HCT116 (cell line): ENCODE data around the gene EHMT1. TPM values are rescaled to one million over a fixed set of nuclear protein-coding genes. Genes with fewer than 3 reads are reported as not detected.

Experiments
- CBX3 ChIP-seq: IDR thresholded peaks from 2 replicates; pipeline ENCODE4 v1.6.1; 2012; ENCODE audit warnings: low read depth
- ELF1 ChIP-seq: IDR thresholded peaks from 2 replicates; pipeline ENCODE4 v1.6.1; 2012; ENCODE audit warnings: low read depth, borderline replicate concordance
- EZH2 ChIP-seq: fragments of 200-600 bp; sonication (generic); IDR thresholded peaks from 2 replicates; pipeline ENCODE4 v1.6.1; 2017; ENCODE audit warnings: antibody characterized with exemption, mixed run types
- JUND ChIP-seq: IDR thresholded peaks from 2 replicates; pipeline ENCODE4 v1.6.1; 2012
- SIN3A ChIP-seq: IDR thresholded peaks from 2 replicates; pipeline ENCODE4 v1.6.1; 2012; ENCODE audit warnings: low read depth
- SP1 ChIP-seq: IDR thresholded peaks from 2 replicates; pipeline ENCODE4 v1.6.1; 2012; ENCODE audit warnings: low read depth
- SRF ChIP-seq: IDR thresholded peaks from 2 replicates; pipeline ENCODE4 v1.6.1; 2012; ENCODE audit warnings: low read depth
- YY1 ChIP-seq: IDR thresholded peaks from 2 replicates; pipeline ENCODE4 v1.6.1; 2011; ENCODE audit warnings: low read length, low read depth, moderate library complexity, mild to moderate bottlenecking; ENCODE audit not compliant: insufficient replicate concordance; ENCODE audit errors: extremely low read depth
- ZBTB33 ChIP-seq: IDR thresholded peaks from 2 replicates; pipeline ENCODE4 v1.6.1; 2011; ENCODE audit warnings: mild to moderate bottlenecking, low read length, moderate library complexity; ENCODE audit not compliant: insufficient replicate concordance; ENCODE audit errors: extremely low read depth
- ZFX ChIP-seq: fragments of 450-650 bp; IDR thresholded peaks from 2 replicates; pipeline ENCODE4 v1.6.1; 2017
- total RNA-seq: library from RNA; stranded (reverse); gene quantifications from one replicate; pipeline ENCODE4 v1.2.1, GENCODE V29; 2021; ENCODE audit not compliant: unreplicated experiment
- TF ChIP-seq, protein P1 (sequence below), 3 experiments: fragments of 200-600 bp in 1 of 3; sonication (generic) in 1 of 3; IDR thresholded peaks in 2 of 3; conservative IDR thresholded peaks in 1 of 3; 2 replicates each; pipeline ENCODE4 v1.5.1; 2012 to 2017; ENCODE audit warnings: low read depth in 2 of 3, low read length in 2 of 3, antibody characterized with exemption in 1 of 3, borderline replicate concordance in 1 of 3, control low read depth in 1 of 3, mild to moderate bottlenecking in 1 of 3, mixed read lengths in 1 of 3, mixed run types in 1 of 3, moderate library complexity in 1 of 3; ENCODE audit not compliant: insufficient read depth in 1 of 3
- TF ChIP-seq, protein P2 (sequence below): IDR thresholded peaks from 2 replicates; pipeline ENCODE4 v1.6.1; 2012

EHMT1 gene
- total RNA-seq, 1 experiment from 2014 or later, result 86.1 TPM

DNA sequence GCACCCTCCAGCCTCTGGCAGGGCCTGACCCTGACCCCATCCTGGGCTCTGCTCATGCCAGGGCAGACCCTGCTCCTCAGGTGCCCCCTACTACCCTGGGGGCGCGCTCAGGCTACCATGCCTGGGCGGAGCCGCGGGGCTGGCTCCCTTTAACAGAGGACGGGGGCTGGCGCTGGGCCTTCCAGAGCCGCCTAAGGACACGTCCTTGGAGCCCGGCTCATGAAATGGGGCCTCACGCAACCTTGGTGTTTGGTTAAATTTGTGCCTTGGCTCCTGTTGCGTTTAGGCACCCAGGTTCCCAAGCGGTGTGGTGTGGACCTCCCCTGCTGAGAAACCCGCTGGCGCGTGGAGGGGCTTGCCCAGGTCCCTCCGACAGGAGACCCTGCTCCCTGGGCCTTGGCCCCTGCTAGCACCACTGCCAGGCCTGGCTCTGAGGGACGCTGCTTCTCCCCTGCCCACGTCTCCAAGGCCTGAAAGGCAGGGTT lies 3.4 kb upstream of the EHMT1 start (continued):
- TF ChIP-seq, protein P1, sequence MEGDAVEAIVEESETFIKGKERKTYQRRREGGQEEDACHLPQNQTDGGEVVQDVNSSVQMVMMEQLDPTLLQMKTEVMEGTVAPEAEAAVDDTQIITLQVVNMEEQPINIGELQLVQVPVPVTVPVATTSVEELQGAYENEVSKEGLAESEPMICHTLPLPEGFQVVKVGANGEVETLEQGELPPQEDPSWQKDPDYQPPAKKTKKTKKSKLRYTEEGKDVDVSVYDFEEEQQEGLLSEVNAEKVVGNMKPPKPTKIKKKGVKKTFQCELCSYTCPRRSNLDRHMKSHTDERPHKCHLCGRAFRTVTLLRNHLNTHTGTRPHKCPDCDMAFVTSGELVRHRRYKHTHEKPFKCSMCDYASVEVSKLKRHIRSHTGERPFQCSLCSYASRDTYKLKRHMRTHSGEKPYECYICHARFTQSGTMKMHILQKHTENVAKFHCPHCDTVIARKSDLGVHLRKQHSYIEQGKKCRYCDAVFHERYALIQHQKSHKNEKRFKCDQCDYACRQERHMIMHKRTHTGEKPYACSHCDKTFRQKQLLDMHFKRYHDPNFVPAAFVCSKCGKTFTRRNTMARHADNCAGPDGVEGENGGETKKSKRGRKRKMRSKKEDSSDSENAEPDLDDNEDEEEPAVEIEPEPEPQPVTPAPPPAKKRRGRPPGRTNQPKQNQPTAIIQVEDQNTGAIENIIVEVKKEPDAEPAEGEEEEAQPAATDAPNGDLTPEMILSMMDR (IDR thresholded peaks at IDR 0.05 in 2 of 3, conservative IDR thresholded peaks at IDR 0.05 in 1 of 3; ENCODE audit: borderline replicate concordance in 1 of 3, insufficient read depth in 1 of 3, low read depth in 2 of 3, low read length in 2 of 3), result no peak
- TF ChIP-seq ELF1 (no peak), YY1 (no peak), SP1 (no peak), SRF (no peak), EZH2 (no peak), ZBTB33 (no peak), CBX3 (no peak), ZFX (no peak), JUND (no peak), SIN3A (no peak)
- TF ChIP-seq, protein P2, sequence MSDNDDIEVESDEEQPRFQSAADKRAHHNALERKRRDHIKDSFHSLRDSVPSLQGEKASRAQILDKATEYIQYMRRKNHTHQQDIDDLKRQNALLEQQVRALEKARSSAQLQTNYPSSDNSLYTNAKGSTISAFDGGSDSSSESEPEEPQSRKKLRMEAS, result no peak
